A673 (cell line): ENCODE measurements around the gene CFAP100. TPM values are rescaled to one million over a fixed set of nuclear protein-coding genes. Genes with fewer than 3 reads are reported as not detected.

ENCODE experiments used
- BruUV-seq: library from RNA; stranded (reverse); fragments of 400-500 nt; replicated peaks from 2 replicates; lab custom pipeline; 2021; lab: Mats Ljungman, UMichigan
- CTCF ChIA-PET: fragments of 300-600 bp; sonication (Branson Sonifier 250); formaldehyde crosslinking; loops from one replicate; lab custom pipeline; 2022; ENCODE audit warnings: antibody characterized with exemption; lab: Charles Lee
- POLR2A ChIA-PET: fragments of 300-600 bp; sonication (Branson Sonifier 250); formaldehyde crosslinking; loops from one replicate; lab custom pipeline; 2022; ENCODE audit warnings: antibody characterized with exemption; ENCODE audit not compliant: low non-redundant PET; lab: Charles Lee
- DNase-seq: peaks from one replicate; pipeline ENCODE4 v3.0.0-alpha.2; 2015; ENCODE audit warnings: low spot score
- H3K27ac ChIP-seq: fragments of 200-600 bp; sonication (generic); 2 replicates; pipeline ENCODE4 v1.5.1; 2016; ENCODE audit warnings: mixed run types, low read depth, mild to moderate bottlenecking, mixed read lengths, antibody characterized with exemption, low read length; ENCODE audit not compliant: poor library complexity, severe bottlenecking
- H3K27me3 ChIP-seq: fragments of 200-600 bp; sonication (generic); replicated peaks from 2 replicates; pipeline ENCODE4 v1.6.1; 2017; ENCODE audit warnings: mixed run types, low read depth, mild to moderate bottlenecking, mixed read lengths, antibody characterized with exemption, low read length; ENCODE audit not compliant: insufficient read depth, poor library complexity
- H3K36me3 ChIP-seq: fragments of 200-600 bp; sonication (generic); 2 replicates; pipeline ENCODE4 v1.6.1; 2016; ENCODE audit warnings: mixed run types, mild to moderate bottlenecking, mixed read lengths, antibody characterized with exemption, low read length; ENCODE audit not compliant: insufficient read depth, poor library complexity, severe bottlenecking
- H3K4me1 ChIP-seq: fragments of 200-600 bp; sonication (generic); 2 replicates; pipeline ENCODE4 v1.6.1; 2017; ENCODE audit warnings: mixed run types, mild to moderate bottlenecking, mixed read lengths, antibody characterized with exemption, low read length; ENCODE audit not compliant: insufficient read depth, poor library complexity, severe bottlenecking
- H3K4me3 ChIP-seq: fragments of 200-600 bp; sonication (generic); 2 replicates; pipeline ENCODE4 v1.5.1; 2016; ENCODE audit warnings: low read depth, mixed run types, mild to moderate bottlenecking, mixed read lengths, low read length; ENCODE audit not compliant: poor library complexity, severe bottlenecking
- H3K9me3 ChIP-seq: fragments of 200-600 bp; sonication (generic); 2 replicates; pipeline ENCODE4 v1.6.1; 2016; ENCODE audit warnings: mixed run types, low read depth, mild to moderate bottlenecking, mixed read lengths, antibody characterized with exemption, low read length; ENCODE audit not compliant: poor library complexity, severe bottlenecking
- EZH2 ChIP-seq: fragments of 200-600 bp; sonication (generic); IDR thresholded peaks from 2 replicates; pipeline ENCODE4 v1.6.1; 2017; ENCODE audit warnings: borderline replicate concordance, low read depth, mild to moderate bottlenecking, mixed read lengths, antibody characterized with exemption, low read length; ENCODE audit not compliant: poor library complexity, severe bottlenecking
- intact Hi-C: fragments of 100-400 bp; cut with micrococcal nuclease; formaldehyde crosslinking; loops from one replicate; pipeline ENCODE4 v1.10.0; 2022; ENCODE audit not compliant: unreplicated experiment
- total RNA-seq: library from RNA; stranded (reverse); gene quantifications from 2 replicates; pipeline ENCODE4 v1.2.3, GENCODE V29; 2021
- TF ChIP-seq, protein P1 (sequence below): fragments of 300-800, 200-600 bp; sonication (generic); conservative IDR thresholded peaks from 2 replicates; pipeline ENCODE4 v1.5.1; 2017; ENCODE audit warnings: low read depth, mild to moderate bottlenecking, antibody characterized with exemption, low read length, moderate library complexity, mixed read lengths

Gene CFAP100
- total RNA-seq, 1 experiment from 2014 or later: not detected

DNA sequence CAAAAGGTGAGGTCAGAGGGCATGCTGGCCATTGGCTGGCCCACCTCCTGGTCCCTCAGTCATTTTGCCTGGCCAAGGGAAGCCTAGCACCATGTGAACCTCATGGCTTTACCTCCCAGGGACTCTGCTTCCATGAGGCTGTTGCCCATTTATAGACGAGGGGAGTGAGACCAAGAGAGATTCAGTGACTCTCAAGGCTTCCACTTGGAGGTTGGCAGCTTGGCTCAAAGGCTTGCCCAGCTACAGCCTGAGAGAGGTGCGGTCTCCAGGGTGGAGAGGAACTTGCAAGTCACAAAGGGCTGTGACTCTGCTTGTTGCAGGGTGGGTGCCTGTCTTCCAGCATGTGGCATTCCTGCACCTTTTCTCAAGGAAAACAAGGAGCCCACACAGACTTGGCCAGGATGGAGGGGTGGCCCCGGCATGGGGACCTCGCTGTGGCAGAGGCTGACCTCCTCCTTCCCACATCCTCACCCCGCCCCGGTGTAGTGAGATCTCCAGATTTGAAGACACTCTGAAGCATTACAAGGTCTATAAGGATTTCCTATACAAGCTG lies 24.5 kb downstream of the CFAP100 start:
- TF ChIP-seq EZH2: no peak
- TF ChIP-seq, protein P1, sequence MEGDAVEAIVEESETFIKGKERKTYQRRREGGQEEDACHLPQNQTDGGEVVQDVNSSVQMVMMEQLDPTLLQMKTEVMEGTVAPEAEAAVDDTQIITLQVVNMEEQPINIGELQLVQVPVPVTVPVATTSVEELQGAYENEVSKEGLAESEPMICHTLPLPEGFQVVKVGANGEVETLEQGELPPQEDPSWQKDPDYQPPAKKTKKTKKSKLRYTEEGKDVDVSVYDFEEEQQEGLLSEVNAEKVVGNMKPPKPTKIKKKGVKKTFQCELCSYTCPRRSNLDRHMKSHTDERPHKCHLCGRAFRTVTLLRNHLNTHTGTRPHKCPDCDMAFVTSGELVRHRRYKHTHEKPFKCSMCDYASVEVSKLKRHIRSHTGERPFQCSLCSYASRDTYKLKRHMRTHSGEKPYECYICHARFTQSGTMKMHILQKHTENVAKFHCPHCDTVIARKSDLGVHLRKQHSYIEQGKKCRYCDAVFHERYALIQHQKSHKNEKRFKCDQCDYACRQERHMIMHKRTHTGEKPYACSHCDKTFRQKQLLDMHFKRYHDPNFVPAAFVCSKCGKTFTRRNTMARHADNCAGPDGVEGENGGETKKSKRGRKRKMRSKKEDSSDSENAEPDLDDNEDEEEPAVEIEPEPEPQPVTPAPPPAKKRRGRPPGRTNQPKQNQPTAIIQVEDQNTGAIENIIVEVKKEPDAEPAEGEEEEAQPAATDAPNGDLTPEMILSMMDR: no peak
- Histone ChIP-seq H3K4me3 (no peak overlapping the region), H3K27me3 (no peaks in the 10 kb centered on the region), H3K36me3 (no peaks in the 10 kb centered on the region), H3K27ac (no peak overlapping the region), H3K9me3 (no peaks in the 10 kb centered on the region), H3K4me1 (no peaks in the 10 kb centered on the region)
- no peak for DNase-seq
- ChIA-PET POLR2A (no interaction called here), CTCF (no interaction called here)
- no TSS peak for BruUV-seq
- intact Hi-C loops: no loop called here

DNA sequence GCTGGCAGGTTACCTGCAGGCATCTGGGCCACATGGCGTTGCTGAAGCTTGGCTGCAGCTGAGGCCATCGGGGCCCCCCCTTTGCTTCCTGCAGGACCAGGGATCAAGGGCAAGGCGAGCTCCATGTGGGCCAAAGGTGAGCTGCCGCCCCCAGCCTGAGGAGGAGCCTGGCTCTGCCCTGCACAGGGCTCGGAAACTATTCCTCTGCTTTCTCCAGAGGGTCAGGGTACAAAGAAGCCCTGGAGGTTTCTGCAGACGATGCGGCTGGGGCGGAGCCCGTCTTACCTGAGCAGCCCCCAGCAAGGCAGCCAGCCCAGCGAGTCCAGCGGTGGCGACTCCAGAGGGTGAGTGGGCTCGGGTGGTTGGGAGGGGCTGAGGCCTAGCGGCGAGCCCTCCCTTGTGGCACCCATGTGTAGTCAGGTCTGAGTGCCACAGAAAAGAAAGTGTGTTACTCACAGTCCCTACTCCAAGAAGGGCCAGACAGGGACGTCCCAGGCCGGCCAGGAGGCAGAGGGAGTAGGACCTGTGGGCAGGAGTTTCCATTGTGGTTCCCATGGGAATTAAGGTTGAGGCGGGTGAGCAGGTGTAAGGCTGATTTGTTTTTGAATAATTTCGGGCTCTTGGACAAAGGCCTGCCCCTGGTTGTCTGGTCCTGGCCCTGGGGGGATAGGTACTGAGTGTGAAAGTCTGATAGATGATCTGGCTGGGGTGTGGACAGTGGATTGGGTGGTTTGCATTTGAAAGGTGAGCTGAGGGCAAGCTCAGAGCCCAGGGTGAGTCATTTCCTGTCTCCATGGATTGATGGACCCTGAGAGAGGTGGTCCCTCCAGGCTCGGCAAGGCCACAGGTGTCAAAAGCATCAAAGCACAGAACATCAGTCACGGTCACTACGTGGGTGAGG lies 25.4 kb downstream of the CFAP100 start:
- no TSS peak for BruUV-seq
- DNase-seq: no peak
- Histone ChIP-seq H3K36me3 (no peaks in the 10 kb centered on the region), H3K9me3 (no peaks in the 10 kb centered on the region), H3K4me3 (no peak overlapping the region), H3K4me1 (no peaks in the 10 kb centered on the region), H3K27me3 (no peaks in the 10 kb centered on the region), H3K27ac (no peak overlapping the region)
- POLR2A ChIA-PET: no interaction called here
- TF ChIP-seq, protein P1: no peak
- no peak for TF ChIP-seq EZH2
- CTCF ChIA-PET: no interaction called here
- intact Hi-C loops: no loop called here

DNA sequence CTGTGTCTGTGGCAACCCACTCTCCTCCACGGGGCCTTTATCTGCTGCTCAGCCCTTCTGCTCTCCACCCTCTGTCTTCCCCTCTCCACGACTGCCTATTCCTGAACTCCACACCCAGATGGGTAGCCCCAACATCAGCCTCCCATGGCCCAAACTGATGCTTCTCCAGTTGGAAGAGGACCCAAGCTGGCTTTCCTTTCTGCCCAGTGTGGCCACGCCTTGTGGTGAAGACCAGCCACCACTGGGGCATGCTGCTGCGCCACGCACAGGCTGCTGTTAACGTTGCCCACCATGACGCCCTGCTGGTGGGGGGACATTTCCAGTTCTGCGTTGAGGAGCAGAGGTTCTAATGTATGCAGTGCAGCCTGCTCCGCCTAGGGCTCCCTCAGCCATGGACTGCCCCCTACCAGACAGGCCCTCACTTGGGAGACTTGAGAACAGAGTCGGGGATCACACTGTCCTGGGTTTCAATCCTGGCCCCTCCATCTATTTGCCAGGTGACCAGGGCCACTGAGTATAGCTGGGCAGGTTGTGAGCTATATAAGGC lies 26.9 kb downstream of the CFAP100 start:
- ChIA-PET CTCF (no interaction called here), POLR2A (no interaction called here)
- BruUV-seq: no TSS peak
- no peak overlapping the region for H3K4me3 ChIP-seq
- H3K9me3 ChIP-seq: peaks cover 7% of the 10 kb centered on the region
- H3K27ac ChIP-seq: no peak overlapping the region
- H3K36me3 ChIP-seq: no peaks in the 10 kb centered on the region
- TF ChIP-seq EZH2: no peak
- TF ChIP-seq, protein P1: no peak
- DNase-seq: no peak
- intact Hi-C loops: no loop called here
- no peaks in the 10 kb centered on the region for H3K4me1 ChIP-seq
- no peaks in the 10 kb centered on the region for H3K27me3 ChIP-seq
